GM21367 (cell line): Measurements from ENCODE around the gene NECAB3.
"Not testable (repeated sequence)": the region's sequence is repeated elsewhere in the genome, so short reads cannot be mapped to it uniquely, and the experiment has no call there.

Source experiments
- ATAC-seq: cut with Tn5 transposase; IDR thresholded peaks from one replicate; pipeline ENCODE4 v1.9.1; 2021; ENCODE audit not compliant: unreplicated experiment

NECAB3 gene

DNA sequence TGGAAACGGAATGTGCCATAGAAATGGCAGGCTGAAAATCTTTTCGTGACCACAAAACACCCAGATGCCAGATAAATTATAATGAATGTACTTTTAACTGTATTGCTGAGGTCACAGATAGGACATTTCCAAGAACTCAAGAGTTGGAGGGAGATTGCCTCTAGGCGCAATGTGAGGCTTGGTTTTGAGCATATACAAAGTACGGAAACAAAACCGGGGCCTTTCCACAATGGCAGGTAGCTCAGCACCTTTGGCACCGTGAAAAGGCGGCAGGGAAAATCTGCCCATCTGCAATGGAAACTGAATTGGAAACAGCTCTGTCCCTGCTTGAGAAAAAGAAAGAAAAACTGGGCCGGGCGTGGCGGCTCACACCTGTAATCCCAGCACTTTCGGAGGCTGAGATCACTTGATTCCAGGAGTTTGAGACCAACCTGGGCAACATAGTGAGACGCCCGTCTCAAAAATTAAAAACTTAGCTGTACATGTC lies 22.6 kb downstream of the NECAB3 start:
- no peak for ATAC-seq

DNA sequence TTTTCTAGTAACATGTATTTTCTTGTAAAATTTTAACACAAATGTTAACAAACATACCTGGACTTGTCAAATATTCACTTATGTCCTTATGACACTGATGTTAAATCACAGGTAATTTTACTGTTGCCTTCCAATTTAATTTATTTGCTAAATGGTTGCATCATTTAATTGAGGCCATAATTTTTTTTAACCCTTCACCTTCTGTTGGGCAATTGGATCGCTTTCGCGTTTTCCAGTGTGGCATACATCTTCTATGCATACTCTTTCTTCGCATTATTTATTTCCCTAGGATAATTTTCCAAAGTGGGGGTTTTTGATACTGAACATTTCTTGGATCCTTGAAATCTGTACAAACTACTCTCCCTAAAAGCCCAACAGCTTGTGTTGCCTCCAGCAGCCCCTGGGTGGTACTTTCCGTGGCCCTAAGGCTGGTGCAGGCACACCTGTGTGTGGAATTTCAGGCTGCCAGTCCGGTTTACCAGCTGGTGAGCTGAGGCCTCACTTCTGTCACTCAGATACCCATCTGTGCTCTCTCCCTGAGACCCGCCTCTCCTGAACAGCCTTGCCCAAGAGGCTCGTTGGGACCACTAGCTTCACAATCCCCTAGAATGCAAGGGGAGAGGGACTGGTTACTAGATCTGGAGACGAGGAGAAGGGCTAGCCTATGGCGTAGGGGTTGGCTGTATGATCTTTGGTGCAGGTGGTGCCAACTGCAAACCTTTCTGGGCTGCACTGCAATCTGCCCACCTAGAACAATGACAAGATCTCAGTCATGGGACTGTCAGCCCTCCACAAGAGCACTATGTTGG lies 23.3 kb downstream of the NECAB3 start:
- ATAC-seq, result no peak

DNA sequence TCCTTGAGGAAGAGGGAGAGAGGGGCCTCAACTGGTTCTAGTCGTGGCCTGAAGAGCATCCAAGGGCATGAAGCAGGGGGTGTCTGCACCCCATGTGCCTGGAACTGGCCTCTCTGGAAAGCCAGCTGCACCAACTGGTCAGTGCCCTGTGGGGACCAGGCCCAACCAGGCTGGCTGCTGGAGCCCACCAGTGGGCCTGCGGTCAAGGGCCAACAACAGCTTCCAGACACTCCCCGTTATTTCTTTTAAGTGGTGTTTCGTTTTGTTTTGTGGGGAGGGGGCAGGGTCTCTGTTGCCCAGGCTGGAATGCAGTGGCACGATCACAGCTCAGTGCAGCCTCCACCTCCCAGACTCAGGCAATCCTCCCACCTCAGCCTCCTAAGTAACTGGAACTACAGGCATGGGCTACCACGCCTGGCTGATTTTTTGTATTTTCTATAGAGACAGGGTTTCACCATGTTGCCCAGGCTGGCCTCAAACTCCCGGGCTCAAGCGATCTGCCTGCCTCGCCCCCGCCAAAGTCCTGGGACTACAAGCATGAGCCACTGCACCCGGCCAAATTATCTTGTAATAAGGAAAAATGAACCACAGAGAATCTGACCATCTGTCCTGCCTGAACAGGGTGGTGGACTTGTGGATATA lies 24.0 kb downstream of the NECAB3 start:
- no peak for ATAC-seq

DNA sequence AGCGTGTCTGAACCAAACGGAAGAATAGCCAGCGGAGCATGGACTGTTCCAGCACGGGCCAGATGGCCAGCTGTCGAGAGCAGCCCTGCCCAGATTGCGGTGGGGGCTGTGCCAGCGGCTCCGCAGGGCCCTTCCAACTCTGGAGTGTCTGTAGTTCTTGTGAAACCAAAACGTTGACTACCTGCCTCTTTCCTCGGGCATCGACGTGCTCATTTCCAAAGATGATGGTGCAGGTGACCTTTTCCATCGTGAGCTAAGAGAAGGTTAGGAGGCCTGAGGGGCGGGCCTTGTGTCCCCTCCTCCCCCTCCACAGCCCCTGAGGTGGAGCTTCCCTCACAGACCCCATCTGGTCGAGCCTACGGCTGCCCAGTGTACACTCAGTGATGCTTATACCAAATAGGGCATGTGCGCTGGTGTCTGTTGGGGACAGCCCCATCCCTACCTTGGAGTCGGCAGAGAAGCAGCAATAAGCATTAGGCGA lies 25.0 kb downstream of the NECAB3 start:
- ATAC-seq, result no peak

DNA sequence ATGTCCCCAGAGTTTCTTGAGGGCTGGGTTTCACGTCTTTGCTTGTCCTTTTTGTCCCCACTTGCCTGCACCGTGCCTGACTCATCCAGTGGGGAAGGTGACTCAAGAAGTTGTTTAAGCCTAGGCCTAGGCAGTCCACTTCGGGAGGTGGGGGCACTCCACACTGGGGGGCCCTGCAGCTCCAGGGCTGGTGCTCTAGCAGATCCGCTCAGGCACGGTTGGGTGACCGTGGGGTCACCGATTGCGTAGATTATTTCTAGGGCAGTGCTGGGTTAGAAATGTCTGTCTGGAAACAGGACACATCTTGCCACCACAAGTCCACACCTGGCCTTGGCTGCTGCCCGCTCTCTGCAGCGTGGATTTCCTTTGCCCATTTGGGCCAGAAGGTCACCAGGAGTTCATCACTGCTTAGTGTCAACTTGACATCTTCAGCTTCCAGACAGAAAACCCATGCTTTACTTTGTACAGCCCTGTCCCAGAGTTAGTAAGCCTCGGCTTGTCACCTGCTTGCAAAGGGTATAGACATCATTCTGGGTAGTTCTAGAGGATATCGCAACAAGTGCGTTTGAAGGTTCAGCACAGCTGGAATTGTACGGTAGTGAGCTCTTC lies 25.7 kb downstream of the NECAB3 start:
- ATAC-seq, result no peak

DNA sequence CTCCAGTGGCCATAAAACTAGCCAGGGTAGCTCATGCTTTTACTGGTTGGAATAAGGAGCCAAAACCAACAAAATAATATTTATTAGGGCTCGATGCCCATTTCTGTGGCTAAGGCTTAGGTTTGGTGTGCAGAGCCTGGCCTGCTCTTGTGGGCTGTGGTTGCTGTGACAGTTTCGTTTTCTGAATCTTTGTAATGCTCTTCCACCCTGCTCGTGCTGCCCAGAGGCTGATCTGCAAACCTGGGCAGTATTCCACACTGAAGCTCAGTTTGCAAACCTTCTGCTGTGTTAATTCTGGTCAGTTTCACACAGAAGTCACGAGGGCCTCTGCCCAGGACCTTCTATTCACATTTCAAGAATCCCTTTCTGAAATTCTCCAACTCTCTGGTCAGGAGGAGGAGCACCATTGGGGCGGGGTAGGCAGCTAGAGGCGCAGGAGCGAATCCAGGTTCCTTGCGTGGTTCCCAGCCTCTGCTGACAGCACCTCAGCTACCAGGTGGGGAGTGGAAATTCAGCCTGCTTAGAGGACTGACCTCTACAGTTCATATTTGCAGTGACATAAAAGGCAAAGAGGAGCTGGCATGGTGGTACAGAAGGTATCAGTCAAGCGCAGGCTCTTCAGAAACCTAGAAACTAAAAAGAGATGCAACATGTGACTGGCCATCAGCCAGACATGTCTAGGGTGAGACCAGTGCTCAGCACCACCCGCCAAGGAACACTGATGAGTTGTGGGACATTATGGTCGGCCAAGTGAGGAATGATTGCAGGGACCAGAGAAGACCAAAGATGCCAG lies 26.4 kb downstream of the NECAB3 start:
- no peak for ATAC-seq

DNA sequence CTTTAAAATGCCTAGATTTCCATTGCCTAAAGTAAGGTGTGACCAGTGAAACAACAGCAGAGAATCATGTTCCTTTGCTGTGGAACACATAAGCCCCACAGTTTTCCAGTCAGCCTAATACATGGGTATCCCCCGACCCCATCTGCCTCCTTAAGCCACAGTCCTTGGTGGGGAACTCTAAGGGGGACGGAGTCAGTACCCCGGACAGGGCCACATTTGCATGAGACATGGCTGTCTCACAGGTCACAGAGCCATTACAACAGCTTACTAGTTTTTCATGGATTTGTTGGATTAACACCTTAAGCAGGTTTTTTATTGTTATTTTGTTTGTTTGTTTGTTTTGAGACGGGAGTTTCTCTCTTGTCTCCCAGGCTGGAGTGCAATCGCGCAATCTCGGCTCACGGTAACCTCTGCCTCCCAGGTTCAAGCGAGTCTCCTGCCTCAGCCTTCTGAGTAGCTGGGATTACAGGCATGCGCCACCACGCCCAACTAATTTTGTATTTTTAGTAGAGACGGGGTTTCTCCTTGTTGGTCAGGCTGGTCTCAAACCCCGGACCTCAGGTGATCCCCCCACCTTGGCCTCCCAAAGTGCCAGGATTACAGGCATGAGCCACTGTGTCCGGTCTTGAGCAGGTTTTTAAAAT lies 27.1 kb downstream of the NECAB3 start:
- ATAC-seq, result not testable (repeated sequence)

DNA sequence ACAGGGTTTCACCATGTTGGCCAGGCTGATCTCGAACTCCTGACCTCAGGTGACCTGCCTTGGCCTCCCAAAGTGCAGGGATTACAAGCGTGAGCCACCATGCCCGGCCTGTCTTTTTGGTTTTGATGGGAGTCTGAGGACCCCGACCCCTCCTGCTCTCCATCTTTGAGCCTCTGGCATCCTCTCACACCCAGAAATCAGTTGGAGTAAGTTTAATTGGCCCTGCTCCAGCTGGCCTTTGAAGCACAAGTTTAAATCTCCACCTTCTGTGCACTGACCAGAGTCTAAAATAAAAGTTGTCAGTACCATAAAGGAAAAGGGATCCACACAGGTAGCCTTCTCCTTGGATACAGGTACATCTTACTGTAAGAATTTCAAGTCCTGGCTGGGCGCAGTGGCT lies 28.0 kb downstream of the NECAB3 start:
- no peak for ATAC-seq

DNA sequence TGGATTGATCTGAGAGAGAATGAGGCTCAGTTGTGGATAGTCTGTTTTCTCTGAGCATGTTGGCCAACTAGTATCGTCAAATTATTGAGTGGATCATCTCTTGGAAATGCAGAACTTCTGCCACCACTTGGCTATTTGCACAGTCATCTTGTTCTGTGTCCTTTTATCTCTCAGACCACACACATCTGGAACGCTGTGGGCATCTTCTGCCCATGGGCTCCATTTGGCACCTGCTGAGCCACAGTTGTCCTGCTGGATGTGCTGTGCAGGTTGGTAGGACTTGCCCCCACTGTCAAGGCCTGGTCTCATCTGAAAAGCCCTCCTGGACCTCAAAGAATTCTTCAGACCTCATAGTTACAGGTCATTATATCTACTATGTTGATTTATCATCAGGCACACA lies 28.8 kb downstream of the NECAB3 start:
- ATAC-seq, result no peak

DNA sequence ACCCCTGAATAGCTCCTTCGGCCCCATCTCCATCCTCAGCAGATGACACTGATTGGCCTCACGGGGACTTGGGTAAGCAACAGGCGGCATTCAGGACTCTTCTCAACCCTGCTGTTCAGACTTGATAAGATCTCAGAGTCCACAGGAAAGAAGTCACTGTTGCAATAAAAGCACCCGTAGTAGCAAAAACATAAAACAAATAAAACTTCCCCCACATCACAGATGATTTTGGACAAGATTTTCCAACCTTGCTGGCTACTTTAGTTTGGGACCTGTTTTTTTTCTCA lies 29.2 kb downstream of the NECAB3 start:
- ATAC-seq, result no peak

DNA sequence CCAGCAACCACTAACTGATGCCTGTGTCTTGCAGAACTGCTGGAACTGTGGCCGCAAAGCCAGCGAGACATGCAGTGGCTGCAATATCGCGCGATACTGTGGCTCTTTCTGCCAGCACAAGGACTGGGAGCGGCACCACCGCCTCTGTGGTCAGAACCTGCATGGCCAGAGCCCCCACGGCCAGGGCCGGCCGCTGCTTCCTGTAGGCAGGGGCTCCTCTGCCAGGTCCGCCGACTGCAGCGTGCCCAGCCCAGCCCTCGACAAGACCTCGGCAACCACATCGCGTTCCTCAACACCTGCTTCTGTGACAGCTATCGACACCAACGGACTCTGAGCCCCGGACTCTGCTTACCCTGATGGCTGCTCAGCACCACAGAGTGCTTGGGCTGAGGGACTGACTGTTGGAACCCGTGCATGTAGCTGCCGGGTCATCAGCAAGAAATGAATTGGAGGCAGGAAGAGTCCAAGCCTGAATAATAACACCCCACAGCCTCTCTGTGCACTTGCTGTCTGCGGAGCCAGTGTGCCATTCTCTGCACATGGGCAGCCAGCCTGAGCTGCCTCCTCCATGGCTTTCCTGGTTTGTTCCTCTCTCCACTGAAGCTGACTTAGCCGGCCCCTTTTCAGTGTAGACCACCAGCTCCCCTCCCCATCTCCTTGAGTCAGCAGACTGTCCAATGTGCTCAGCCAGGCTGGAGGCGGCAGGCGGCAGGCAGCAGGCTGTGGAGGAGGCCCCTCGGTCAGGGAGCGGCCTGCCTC lies 29.7 kb downstream of the NECAB3 start:
- no peak for ATAC-seq

DNA sequence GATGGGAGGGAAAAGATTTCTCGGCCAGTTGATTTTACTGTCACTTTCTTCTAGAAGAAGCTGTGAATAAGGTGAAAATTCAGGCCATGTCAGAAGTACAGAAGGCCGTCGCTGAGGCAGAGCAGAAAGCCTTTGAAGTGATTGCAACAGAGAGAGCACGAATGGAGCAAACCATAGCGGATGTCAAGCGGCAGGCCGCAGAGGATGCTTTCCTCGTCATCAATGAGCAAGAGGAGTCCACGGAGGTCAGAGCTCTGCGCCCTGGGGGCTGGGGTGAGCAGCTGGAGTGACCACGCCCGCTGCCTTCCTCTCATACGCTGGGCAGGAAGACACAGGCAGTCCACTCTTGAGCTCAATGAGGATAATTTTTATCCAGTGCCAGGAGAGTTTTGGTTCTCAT lies 33.9 kb downstream of the NECAB3 start:
- no peak for ATAC-seq

DNA sequence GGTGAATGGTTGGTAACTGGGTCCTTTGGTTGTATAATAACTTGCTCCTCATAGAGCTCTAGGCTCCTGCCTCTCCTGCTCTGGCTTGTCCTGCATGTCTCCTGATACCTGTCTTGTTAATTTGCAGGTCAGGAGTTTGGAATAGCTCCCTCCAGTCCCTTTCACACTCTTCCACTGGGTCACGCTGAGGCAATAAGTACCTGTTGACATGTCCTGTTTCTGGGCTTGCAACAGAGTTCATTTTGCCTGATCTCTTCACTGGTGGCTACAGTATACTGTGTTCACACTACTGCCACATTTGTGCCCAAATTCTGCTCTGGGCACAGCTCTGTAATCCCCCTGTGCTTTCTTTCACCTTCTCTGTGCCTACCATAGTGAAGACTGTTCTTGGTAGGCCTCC lies 37.5 kb downstream of the NECAB3 start:
- ATAC-seq, result no peak

DNA sequence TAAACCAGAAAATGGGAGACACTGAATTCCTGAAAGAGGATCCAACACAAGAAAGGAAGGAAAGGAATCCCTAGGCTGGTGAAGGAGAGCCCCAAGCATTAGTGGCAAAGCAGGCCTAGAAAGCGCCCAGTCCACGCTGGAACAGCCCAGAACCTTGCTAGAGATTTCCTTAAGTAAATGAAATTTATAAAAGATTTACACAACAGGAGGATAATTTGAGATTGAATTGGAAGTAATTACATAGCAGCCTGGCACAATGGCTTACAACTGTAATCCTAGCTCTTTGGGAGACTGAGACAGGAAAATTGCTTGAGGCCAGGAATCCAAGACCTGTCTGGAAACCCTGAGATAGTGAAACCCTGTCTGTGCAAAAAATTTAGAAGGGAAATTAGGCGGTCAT lies 38.9 kb downstream of the NECAB3 start:
- ATAC-seq, result no peak

DNA sequence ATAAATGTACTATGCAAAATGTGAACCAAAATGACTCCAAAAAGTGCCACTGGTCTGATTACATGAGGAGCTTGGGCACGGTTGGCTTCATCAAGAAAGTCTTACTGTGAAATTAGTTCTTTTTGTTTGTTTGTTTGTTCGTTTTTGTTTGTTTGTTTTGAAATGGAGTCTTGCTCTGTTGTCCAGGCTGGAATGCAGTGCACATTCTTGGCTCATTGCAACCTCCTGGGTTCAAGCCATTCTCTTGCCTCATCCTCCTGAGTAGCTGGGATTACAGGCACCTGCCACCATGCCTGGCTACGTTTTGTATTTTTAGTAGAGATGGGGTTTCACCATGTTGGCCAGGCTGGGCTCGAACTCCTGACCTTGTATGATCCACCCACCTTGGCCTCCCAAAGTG lies 42.3 kb downstream of the NECAB3 start:
- not testable (repeated sequence) for ATAC-seq

DNA sequence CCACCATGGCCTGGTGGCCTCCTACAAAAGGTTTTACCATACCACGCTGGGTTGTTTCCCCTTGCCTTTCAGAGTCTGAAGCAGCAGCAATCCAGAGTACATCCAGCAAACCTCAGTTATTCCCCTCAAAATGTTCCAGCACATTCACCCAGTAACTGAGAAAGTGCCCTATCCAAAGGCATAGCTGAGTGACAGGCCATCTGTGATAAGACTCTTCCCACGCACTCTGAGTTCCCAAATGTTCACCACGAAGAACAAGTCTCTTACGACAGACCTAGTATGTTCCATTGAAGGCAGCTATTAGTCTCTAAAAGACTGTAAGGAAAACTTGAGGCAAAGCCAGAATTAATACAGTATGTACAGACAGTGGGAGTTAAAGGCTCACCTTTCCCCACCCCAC lies 43.7 kb downstream of the NECAB3 start:
- ATAC-seq, result no peak

DNA sequence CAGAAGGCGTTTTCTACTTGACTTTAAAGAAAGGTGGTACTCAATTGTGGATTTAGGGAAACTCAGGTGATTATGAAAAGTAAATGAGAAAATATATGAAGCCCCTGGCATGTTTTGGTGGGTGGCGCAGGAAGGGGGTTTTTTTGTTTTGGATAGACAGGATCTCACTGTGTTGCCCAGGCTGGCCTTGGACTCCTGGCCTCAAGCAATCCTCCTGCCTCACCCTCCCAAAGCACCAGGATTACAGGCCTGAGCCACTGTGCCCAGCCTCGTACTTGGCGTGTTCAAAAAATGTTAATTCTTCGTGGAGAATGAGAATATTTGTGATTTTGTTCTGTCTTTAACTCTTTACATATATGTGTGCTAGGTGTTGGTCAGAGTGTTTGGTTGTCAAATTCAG lies 44.2 kb downstream of the NECAB3 start:
- ATAC-seq, result no peak

DNA sequence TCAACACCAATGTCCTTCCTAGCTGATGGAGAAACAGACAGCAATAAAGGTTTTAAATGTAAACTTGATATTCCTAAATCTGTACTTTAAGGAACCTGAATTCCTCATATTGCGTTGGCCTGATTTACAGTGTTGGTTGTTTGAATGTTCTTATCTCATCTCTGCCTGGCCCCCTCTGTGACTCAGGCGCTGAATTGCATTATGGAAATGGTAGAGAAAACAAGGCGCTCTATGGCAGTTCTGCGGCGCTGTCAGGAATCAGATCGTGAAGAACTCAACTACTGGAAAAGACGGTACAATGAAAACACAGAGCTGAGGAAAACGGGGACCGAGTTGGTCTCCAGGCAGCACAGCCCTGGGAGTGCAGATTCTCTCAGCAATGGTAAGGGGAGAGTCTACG lies 44.7 kb downstream of the NECAB3 start:
- ATAC-seq, result no peak

DNA sequence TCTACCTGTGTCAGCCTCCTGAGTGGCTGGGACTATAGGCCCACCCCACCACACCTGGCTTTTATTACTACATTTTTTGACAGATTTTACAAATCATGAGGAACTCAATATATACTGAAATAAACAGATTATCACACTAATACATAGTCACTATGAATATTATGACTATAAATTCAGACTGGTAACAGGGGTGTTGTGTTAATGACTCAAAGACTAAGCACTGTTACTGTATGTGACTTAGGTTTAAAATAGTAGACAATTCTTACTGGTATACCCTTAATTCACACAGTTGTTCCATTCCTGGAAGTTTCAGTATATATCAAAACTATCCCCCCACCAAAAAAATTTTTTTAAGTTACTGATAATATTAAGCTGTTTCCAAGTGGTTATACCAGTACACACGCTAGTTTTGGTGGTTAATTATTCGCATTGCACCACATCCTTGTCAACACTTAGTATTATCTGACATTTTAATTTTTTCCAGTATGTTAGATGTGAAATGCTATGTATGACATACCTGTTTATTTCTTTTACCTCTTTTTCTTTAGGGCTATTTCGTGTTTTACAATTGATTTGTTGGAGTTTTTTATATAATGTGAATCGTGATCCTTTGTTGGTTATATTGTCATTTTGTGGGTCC lies 46.5 kb downstream of the NECAB3 start:
- no peak for ATAC-seq

DNA sequence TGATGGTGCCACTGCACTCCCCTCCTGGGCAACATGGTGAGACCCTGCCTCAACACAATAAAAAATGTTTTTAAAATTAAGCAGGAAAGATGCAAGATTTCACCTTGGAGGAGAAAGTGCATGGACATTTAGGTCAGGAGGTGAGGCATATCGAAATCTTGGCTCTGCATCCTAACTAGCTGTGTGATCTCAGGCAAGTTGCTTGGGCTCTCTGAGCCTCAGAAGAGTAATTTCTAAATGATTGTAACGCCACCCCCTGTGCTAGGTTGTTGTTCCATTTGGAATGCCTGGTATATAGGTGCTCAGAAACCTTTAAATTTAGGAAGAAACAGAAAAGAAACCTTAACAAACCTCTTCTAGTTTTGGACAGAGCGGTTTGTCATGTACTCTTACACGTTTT lies 48.0 kb downstream of the NECAB3 start:
- ATAC-seq, result no peak
